Femur (tissue), 1 donor: Measurements from ENCODE around the gene AFF1.

Source experiments
- DNase-seq: peaks from one replicate; pipeline ENCODE4 v3.0.0-alpha.2; 2017

The AFF1 gene

GRCh38 chr4:86950831-86951525 lies 16.2 kb downstream of the AFF1 start:
- no peak for DNase-seq

DNA sequence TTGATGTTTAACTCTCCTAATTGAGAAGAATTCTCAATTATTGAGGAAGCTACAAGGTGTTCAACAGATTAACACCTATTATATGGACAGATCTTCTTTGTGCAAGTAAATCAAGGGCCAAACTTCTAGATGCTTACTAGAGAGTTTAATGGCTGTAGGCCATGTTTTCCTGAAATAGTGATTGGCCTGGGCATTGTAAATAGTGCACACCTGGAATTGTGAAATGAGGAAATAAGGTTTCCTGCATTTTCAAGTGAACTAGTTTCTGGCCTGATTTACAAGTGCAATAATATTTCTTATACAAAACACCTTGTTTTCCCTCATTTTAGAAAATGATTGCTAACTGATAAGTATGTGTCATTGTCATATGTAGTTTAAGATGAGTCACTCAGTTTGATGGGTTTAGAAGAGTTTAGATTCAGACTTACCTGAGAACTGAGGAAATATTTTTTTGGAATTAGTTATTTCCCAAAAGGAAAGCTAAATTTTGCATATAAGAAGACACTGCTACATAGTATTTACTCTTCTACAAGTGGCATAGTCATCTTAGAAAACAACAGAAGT lies 21.2 kb downstream of the AFF1 start:
- no peak for DNase-seq

DNA sequence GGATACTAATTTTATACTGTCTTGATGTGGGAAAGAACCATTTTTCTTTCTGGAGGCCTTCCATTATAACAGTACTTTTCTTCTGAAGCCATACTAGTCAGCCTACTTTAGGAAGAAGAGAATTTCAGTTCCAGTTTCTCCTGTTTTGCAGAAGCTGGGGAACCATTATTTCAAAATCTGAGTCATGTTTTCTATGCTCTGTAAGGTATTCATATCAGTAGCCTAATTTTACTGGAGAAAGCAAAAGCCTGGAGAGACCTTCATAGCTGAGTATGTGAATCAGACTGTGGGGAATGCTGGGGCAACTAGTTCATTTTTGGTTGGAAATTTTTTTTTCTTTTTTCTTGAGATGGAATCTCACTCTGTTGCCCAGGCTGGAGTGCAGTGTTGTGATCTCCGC lies 22.4 kb downstream of the AFF1 start:
- no peak for DNase-seq

GRCh38 chr4:86959588-86960500 lies 25.0 kb downstream of the AFF1 start:
- no peak for DNase-seq

DNA sequence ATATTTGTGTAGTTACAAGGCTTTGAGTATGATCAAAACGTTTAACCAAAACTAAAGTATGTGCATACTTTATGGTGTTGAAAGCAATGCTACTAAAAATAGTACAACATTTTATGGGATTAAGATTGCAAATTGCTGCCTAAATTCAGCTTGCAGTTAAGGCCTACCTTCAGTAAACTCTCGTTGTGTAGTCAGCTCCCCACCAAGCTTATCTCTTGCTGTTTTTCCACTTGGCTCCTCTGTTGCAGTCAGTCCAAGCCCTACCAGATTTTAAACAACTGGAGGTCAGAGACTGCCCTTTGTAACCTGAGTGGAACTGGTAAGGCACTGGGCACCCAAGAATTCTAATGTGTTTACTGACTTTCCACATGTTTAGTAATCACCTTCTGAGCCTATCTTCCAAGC lies 25.7 kb downstream of the AFF1 start:
- no peak for DNase-seq

GRCh38 chr4:86961116-86961515 lies 26.3 kb downstream of the AFF1 start:
- DNase-seq, result no peak

DNA sequence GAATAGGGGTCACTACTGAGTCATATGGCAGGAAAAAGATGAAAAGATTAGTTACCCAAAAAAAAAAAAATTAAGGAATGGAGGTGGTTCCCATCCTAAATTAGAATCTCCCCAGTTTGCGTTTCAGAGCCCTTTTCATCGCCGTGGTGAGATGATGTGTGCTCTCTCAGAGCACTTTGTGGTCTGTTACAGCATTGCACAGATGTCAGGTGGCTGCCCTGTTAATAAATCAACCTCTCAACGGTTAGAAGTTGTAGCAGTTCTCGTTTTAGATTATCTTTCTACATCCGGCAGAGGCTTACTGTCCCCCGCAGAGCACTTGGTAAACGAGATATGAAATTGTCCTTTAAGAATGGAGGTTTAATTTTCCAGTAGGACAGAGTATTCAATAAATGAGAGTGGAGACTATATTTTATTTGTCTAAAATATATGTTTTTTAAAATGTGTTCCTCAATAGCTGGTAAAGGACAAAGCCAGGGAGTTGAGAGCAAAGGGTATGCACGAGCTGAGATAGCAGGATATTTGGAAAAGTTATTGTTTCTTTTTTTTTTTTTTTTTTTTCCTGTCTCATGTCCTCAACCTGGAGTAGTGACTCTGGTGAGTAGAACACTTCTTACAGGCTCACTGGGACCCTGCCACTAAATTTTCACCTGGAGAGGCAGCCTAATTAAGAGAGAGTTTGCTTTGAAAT lies 26.9 kb downstream of the AFF1 start:
- no peak for DNase-seq

DNA sequence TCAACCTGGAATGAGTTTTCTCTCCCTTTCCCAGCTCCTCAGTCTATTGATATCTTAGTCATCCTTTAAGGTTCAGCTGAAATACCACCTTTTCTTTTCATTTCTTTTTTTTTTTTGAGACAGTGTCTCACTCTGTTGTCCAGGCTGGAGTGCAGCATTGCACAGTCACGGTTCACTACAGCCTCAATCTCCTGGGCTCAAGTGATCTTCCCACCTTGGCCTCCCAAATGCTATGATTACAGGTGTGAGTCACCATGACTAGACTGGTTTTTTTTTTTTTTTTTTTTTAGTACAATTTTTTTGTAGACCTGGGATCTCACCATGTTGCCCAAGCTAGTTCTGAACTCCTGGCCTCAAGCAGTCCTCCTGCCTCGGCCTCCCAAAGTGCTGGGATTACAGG lies 28.9 kb downstream of the AFF1 start:
- DNase-seq, result no peak

GRCh38 chr4:86965019-86965976 lies 30.5 kb downstream of the AFF1 start:
- DNase-seq, result no peak

DNA sequence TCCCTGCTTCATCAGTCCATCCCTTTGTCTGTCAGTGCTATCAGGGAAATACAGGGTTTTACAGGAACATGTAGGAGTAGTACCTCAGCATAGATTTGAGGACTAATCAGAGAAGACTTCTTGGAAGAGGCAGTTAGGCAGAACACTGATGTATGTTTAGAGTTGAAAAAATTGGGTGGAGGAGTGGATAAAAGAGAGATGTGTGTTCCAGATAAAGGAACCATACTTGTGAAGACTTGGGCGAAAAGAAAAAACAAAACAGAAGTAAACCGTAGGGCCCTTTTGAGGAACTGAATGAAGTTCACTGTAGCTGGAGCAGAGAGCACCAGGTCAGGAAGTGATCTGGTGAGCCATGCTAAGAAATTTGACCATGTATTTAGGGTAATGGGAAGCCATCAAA lies 32.3 kb downstream of the AFF1 start:
- no peak for DNase-seq

GRCh38 chr4:86967798-86968197 lies 33.0 kb downstream of the AFF1 start:
- DNase-seq, result no peak

GRCh38 chr4:86968547-86968946 lies 33.7 kb downstream of the AFF1 start:
- DNase-seq, result no peak

DNA sequence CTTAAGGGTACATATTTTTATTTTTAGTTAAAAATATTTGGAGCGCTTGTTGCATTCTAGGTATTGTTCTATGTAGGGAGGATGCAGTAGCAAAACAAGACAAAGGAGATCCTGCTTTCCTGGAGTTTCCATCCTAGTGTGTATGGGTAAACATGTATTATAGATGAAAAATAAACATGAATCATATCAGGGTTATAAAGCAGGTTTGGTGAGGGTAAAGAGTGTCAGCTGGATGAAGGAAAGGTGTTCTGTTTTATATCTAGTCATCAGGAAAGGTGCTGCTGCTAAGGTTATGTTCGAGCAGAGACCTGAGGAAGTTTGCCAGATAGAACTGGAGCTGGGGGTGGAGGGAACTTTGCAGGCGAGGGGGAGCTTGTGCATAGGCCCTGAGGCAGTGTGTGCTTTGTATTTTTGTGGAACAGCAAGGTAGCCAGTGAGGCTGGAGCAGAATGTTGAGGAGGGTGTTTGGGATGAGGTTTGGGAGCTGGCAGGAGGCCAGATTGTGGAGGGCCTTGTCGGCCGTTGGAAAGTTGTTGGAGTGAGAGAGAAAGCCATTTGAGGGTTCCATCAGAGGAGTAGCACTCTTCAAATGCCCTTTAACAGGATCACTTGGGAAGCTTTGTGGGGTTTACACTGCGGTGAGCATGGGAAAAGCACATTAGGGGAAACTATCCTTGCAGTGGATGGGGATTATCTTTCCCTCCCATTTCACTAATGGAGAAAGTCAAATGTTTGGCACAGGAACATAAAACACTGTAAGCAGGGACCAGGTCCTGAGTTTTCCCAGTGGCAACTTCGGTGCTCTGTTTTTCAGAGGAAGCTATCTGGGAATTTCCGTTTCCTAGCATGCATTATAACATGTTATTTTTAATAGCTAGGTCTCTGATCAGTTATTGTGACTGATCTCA lies 35.9 kb downstream of the AFF1 start:
- no peak for DNase-seq

GRCh38 chr4:86971355-86971683 lies 36.5 kb downstream of the AFF1 start:
- no peak for DNase-seq

DNA sequence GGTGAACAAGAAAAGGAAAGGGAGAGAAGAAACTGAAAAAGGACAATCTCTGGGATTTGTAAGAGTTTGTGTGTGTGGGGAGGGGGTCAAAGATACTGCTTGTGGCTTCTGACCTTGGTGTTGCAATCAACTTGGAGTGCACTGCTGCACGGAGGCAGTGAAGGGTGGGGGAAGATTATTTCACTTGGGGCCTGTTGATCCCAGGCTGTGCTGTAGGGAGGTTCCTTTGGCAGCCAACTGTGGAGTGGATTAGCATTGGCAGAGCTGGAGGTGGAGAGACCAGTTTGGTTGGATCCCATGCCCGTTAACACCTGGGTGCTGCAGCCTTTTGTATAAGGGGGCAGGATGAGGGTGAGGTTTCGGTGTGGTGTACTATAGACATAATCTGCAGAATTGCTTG lies 38.2 kb downstream of the AFF1 start:
- DNase-seq, result no peak

DNA sequence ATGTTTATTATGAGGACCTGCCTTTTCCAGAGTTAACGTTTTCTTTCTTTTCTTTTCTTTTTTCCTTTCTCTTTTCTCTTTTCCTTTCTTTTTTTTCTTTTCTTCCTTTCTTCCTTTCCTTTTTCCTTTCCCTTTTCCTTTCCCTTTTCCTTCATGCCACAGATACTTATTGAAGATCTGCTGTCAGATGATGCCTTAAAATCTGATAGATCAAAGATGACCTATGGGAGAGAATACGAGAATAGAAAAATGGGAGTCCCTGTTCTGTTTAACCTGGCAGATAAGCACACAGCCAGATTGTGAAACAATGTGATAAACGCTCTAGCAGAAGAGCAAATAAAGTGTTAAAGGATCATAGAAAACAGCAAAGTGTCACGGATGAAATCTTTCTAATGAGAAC lies 38.9 kb downstream of the AFF1 start:
- no peak for DNase-seq

DNA sequence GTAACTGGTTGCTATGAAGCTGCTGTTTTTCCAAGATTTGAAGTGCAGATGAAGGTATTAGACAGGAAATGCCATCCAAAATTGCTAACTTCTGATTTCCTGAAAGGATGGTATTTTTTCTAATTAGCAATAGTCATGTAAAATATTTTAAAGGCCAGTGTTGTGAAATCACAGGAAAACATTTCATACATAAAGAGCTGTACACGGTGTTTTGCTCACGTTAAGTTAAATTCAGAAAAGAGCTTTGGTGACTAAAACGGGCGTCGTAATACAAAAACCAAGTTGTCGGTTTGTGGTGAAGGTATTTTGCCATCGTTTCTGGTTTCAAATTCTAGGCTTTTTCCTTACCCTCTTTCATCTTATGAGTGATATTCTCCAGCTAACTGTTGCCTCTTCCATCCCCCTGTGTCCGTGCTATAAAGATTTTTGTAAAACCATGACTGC lies 39.8 kb downstream of the AFF1 start:
- DNase-seq, result no peak

- no peak for DNase-seq
These were observed 41.1 kb downstream of the AFF1 start for GRCh38 chr4:86975927-86976326.

- DNase-seq, result no peak
These were observed 42.1 kb downstream of the AFF1 start for GRCh38 chr4:86976801-86977485.

GRCh38 chr4:86977621-86978184 lies 42.9 kb downstream of the AFF1 start:
- DNase-seq, result no peak
